Stimulated activated CD8-positive, alpha-beta memory T cell treated with anti-CD3 and anti-CD28 coated beads, Interleukin-15, amount 100 ng/mL, for 1 hour (primary cell): ENCODE results near the gene IRF7.
"Not testable (repeated sequence)": the region's sequence is repeated elsewhere in the genome, so short reads cannot be mapped to it uniquely, and the experiment has no call there.

Experiments
- DNase-seq: peaks from one replicate; pipeline ENCODE4 v3.0.0-alpha.2; 2020; ENCODE audit warnings: low read depth

The IRF7 gene

GRCh38 chr11:581342-581741, 34.4 kb downstream of the IRF7 start:
- DNase-seq, result no peak

GRCh38 chr11:579830-580601, 35.7 kb downstream of the IRF7 start:
- no peak for DNase-seq

GRCh38 chr11:578276-579035, 37.3 kb downstream of the IRF7 start:
- DNase-seq, result no peak

GRCh38 chr11:577611-577894, 38.2 kb downstream of the IRF7 start:
- no peak for DNase-seq

GRCh38 chr11:576811-577610, 38.7 kb downstream of the IRF7 start:
- DNase-seq, result no peak

GRCh38 chr11:575996-576768, 39.6 kb downstream of the IRF7 start, which contains the start of gene PHRF1:
Gene PHRF1 (plus strand): TSS chr11:576470. CDS start chr11:581513, 5,043 bp downstream.
- DNase-seq, result peak; percentile 88

- DNase-seq, result no peak
These were observed 40.3 kb downstream of the IRF7 start for GRCh38 chr11:575313-575995.

- no peak for DNase-seq
These were observed 41.0 kb downstream of the IRF7 start for GRCh38 chr11:574632-575312.

GRCh38 chr11:574031-574570, 41.6 kb downstream of the IRF7 start:
- not testable (repeated sequence) for DNase-seq

GRCh38 chr11:573146-573759, 42.5 kb downstream of the IRF7 start:
- no peak for DNase-seq

- no peak for DNase-seq
These were observed 44.0 kb downstream of the IRF7 start for GRCh38 chr11:571802-572185.

- no peak for DNase-seq
These were observed 46.4 kb downstream of the IRF7 start for GRCh38 chr11:569158-569885.

GRCh38 chr11:568306-569157, 47.2 kb downstream of the IRF7 start:
- DNase-seq, result peak; percentile 71

GRCh38 chr11:567629-568292, 48.0 kb downstream of the IRF7 start:
- no peak for DNase-seq

GRCh38 chr11:567011-567628, 48.6 kb downstream of the IRF7 start:
- no peak for DNase-seq

- DNase-seq, result no peak
These were observed 49.7 kb downstream of the IRF7 start for GRCh38 chr11:565921-566509.
